GM12878 (cell line): Measurements from ENCODE around the gene AEBP1. TPM values are rescaled to one million over a fixed set of nuclear protein-coding genes. Genes with fewer than 3 reads are reported as not detected.

Experiments
- ATAC-seq: fragments of 200-7000 bp; cut with Tn5 transposase; 3 replicates; pipeline ENCODE4 v1.9.1; 2020; ENCODE audit warnings: mild to moderate bottlenecking, moderate library complexity
- BruUV-seq: library from RNA; stranded (reverse); fragments of 400-500 nt; replicated peaks from 2 replicates; lab custom pipeline; 2021; lab: Mats Ljungman, UMichigan
- CTCF ChIA-PET: fragments of 300-600 bp; sonication (Branson Sonifier 250); formaldehyde crosslinking; extraction: SDS; loops from one replicate; lab custom pipeline; 2021; ENCODE audit warnings: inconsistent platforms; lab: Yijun Ruan, JAX
- POLR2A ChIA-PET: fragments of 350-600 bp; formaldehyde crosslinking; extraction: SDS; loops from one replicate; lab custom pipeline; 2021; ENCODE audit warnings: inconsistent platforms; lab: Charles Lee
- RAD21 ChIA-PET: fragments of 300-600 bp; sonication (Branson Sonifier 250); formaldehyde crosslinking; loops from one replicate; lab custom pipeline; 2023; ENCODE audit warnings: antibody characterized with exemption; ENCODE audit not compliant: unreplicated experiment; lab: Charles Lee
- SMC1A ChIA-PET: fragments of 300-600 bp; sonication (Branson Sonifier 250); formaldehyde crosslinking; loops from one replicate; lab custom pipeline; 2023; ENCODE audit not compliant: unreplicated experiment, uncharacterized antibody; lab: Charles Lee
- DNase-seq: peaks from one replicate; pipeline ENCODE4 v3.0.0-alpha.2; 2011; ENCODE audit warnings: low read depth, low spot score
- FAIRE-seq: peaks from 3 replicates; lab custom pipeline; 2011; peaks lifted over from hg19 to GRCh38; lab: Jason Lieb, UNC
- H2AFZ ChIP-seq: 2 replicates; pipeline ENCODE4 v1.6.0; 2011; ENCODE audit warnings: low read depth, low read length, control low read depth; ENCODE audit not compliant: control insufficient read depth
- H3K27ac ChIP-seq: 2 replicates; pipeline ENCODE4 v1.5.1; 2011; ENCODE audit warnings: control low read depth; ENCODE audit not compliant: control insufficient read depth, insufficient read depth
- H3K27me3 ChIP-seq, 2 experiments: replicated peaks in 1 of 2; 2 replicates each; pipeline versions ENCODE4 v1.6.0 to v1.6.1; 2011; ENCODE audit warnings: low read length in 1 of 2; ENCODE audit not compliant: control insufficient read depth in 2 of 2, insufficient read depth in 2 of 2
- H3K36me3 ChIP-seq, 2 experiments: 2 replicates each; pipeline ENCODE4 v1.5.1; 2011; ENCODE audit warnings: low read length in 1 of 2; ENCODE audit not compliant: control insufficient read depth in 2 of 2, insufficient read depth in 2 of 2
- H3K4me1 ChIP-seq: 2 replicates; pipeline ENCODE4 v1.6.1; 2011; ENCODE audit warnings: mild to moderate bottlenecking, low read length, moderate library complexity, mixed read lengths; ENCODE audit not compliant: control insufficient read depth, insufficient read depth
- H3K4me2 ChIP-seq: 2 replicates; pipeline ENCODE4 v1.6.0; 2011; ENCODE audit warnings: control low read depth; ENCODE audit not compliant: control insufficient read depth, insufficient read depth
- H3K4me3 ChIP-seq: fragments of 200-600 bp; sonication (generic); 2 replicates; pipeline ENCODE4 v1.5.1; 2016
- H3K79me2 ChIP-seq: 2 replicates; pipeline ENCODE4 v1.6.0; 2011; ENCODE audit warnings: low read length; ENCODE audit not compliant: control insufficient read depth, insufficient read depth
- H3K9ac ChIP-seq: 2 replicates; pipeline ENCODE4 v1.8.0; 2011; ENCODE audit warnings: low read length, control low read depth, mixed read lengths; ENCODE audit not compliant: control insufficient read depth, insufficient read depth
- H3K9me3 ChIP-seq: replicated peaks from 3 replicates; pipeline ENCODE4 v1.5.1; 2011; ENCODE audit warnings: mild to moderate bottlenecking, low read length; ENCODE audit not compliant: control insufficient read depth, insufficient read depth
- H4K20me1 ChIP-seq: 2 replicates; pipeline ENCODE4 v1.6.0; 2011; ENCODE audit not compliant: control insufficient read depth, insufficient read depth
- ASH2L ChIP-seq: fragments of 300-600, 200-600 bp; sonication (generic); IDR thresholded peaks from 2 replicates; pipeline ENCODE4 v1.6.1; 2017; ENCODE audit warnings: low read depth, mild to moderate bottlenecking, borderline replicate concordance
- CBFB ChIP-seq: IDR thresholded peaks from 2 replicates; pipeline ENCODE4 v1.6.1; 2016; ENCODE audit warnings: antibody characterized with exemption, low read depth
- CHD1 ChIP-seq: IDR thresholded peaks from 2 replicates; pipeline ENCODE4 v1.6.1; 2012; ENCODE audit warnings: low read depth, low read length, improper control_type of control experiment
- EP300 ChIP-seq, 2 experiments: fragments of 150-350 bp in 1 of 2; IDR thresholded peaks; 2 replicates each; pipeline ENCODE4 v1.6.1; 2011 to 2012; ENCODE audit warnings: low read depth in 2 of 2, low read length in 2 of 2, borderline replicate concordance in 1 of 2, improper control_type of control experiment in 1 of 2, inconsistent platforms in 1 of 2; ENCODE audit not compliant: control insufficient read depth in 1 of 2
- EZH2 ChIP-seq: IDR thresholded peaks from 2 replicates; pipeline ENCODE4 v1.6.1; 2012; ENCODE audit warnings: low read depth, mild to moderate bottlenecking, control low read depth, inconsistent platforms, low read length, borderline replicate concordance; ENCODE audit not compliant: control insufficient read depth
- FOS ChIP-seq: IDR thresholded peaks from 3 replicates; pipeline ENCODE4 v1.6.1; 2011; ENCODE audit warnings: borderline replicate concordance; ENCODE audit not compliant: insufficient read length; ENCODE audit errors: extremely low read depth
- GATAD2B ChIP-seq: fragments of 450-650 bp; conservative IDR thresholded peaks from 2 replicates; pipeline ENCODE4 v1.6.1; 2017; ENCODE audit warnings: low read depth, mild to moderate bottlenecking, moderate library complexity
- IKZF2 ChIP-seq, 2 experiments: fragments of 450-650 bp; IDR thresholded peaks; 2 replicates each; pipeline ENCODE4 v1.6.1; 2017; ENCODE audit warnings: mild to moderate bottlenecking in 2 of 2, moderate library complexity in 2 of 2
- MXI1 ChIP-seq: fragments of 150-350 bp; IDR thresholded peaks from 2 replicates; pipeline ENCODE4 v1.6.1; 2011; ENCODE audit warnings: low read depth, mild to moderate bottlenecking, inconsistent platforms, low read length, improper control_type of control experiment
- SMARCA5 ChIP-seq: fragments of 450-650 bp; IDR thresholded peaks from 2 replicates; pipeline ENCODE4 v1.6.1; 2017; ENCODE audit warnings: mild to moderate bottlenecking
- SP1 ChIP-seq: IDR thresholded peaks from one replicate; pipeline ENCODE4 v1.6.1; 2011; ENCODE audit warnings: low read depth, low read length
- ZBTB33 ChIP-seq: fragments of 450-650 bp; IDR thresholded peaks from 2 replicates; pipeline ENCODE4 v1.6.1; 2017; ENCODE audit warnings: mild to moderate bottlenecking
- WGBS: methylation state at CpG from one replicate; pipeline ENCODE4 v1.1.6; 2016; ENCODE audit warnings: low lambda C conversion rate; ENCODE audit not compliant: insufficient replicate concordance, insufficient coverage; ENCODE audit errors: missing lambda C conversion rate; 5-methylcytosine and 5-hydroxymethylcytosine counted together
- in situ Hi-C: fragments of 300-500 bp; cut with MboI; formaldehyde crosslinking; loops from 9 replicates; pipeline ENCODE4 v1.14.3; 2018; ENCODE audit warnings: mixed read lengths
- intact Hi-C: fragments of 100-400 bp; cut with micrococcal nuclease; formaldehyde crosslinking; loops from one replicate; pipeline ENCODE4 v1.14.2; 2022; ENCODE audit not compliant: unreplicated experiment
- polyA plus RNA-seq, 11 experiments: library from polyadenylated mRNA; depleted of rRNA in 4 of 11; unstranded in 6 of 11; stranded (reverse) in 5 of 11; fragments of >200 nt; fragmentation: Nextera tagmentation in 4 of 11; fragmentation: Illumina TruSeq in 1 of 11; extraction: Ambion mirVana in 4 of 11; extraction: Trizol in 1 of 11; gene quantifications; 1 replicate in 1 of 11; 2 replicates in 10 of 11; pipeline versions ENCODE4 v1.2.1 to v1.2.3, GENCODE V29; 2011 to 2016; ENCODE audit warnings: inconsistent platforms in 2 of 11, missing spikeins in 2 of 11, low read depth in 1 of 11
- total RNA-seq, 4 experiments: library from RNA; depleted of rRNA in 3 of 4; stranded (reverse); fragments of >200 nt in 3 of 4; fragmentation: Illumina TruSeq in 1 of 4; extraction: Trizol in 1 of 4; gene quantifications; 2 replicates each; pipeline versions ENCODE4 v1.2.1 to v1.2.3, GENCODE V29; 2013 to 2021
- TF ChIP-seq, protein P1 (sequence below): fragments of 450-650 bp; IDR thresholded peaks from 2 replicates; pipeline ENCODE4 v1.6.1; 2017; ENCODE audit warnings: antibody characterized with exemption, mild to moderate bottlenecking, moderate library complexity
- TF ChIP-seq, protein P2 (sequence below): fragments of 450-650 bp; IDR thresholded peaks from 2 replicates; pipeline ENCODE4 v1.6.1; 2016; ENCODE audit warnings: mild to moderate bottlenecking, moderate library complexity, borderline replicate concordance

AEBP1 gene
- total and polyA plus RNA-seq, 10 of the 15 experiments (the other 5 are each of a cell fraction or from before 2014, with no cell fraction given): 0.06 to 0.23 (median 0.11) TPM; not detected in 5

DNA sequence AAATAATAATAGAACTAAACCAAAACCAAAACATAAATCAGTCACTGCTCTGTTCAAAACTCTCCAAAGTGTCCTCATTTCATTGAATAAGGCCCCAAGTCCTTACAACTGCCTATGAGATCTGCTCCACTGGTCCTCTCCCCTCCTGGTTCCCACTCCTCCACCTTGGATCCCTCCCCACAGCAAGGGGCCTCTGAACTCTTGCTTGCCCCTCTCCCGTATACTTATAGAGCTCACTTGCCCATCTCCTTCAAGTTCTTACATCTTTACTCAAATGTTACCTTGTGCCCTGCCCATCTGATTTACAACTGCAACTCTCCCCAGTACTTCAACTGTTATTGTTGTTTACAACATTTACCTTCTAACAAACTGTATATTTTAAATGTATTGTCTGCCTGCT, 18.4 kb downstream of the AEBP1 start:
- H3K4me1 ChIP-seq: peaks cover 6% of the 10 kb centered on the region
- ChIA-PET CTCF (interaction anchor here (0.8 to 1.2 kb wide), 2 partner anchors 17 to 23 kb away, joined by 3 to 4 read pairs; no protein-coding TSS in a partner anchor), POLR2A (interaction anchor here (0.8 to 1.5 kb wide), 3 partner anchors 9 to 79 kb away, joined by 3 to 5 read pairs (median 3); partner anchors contain the start of gene YKT6), RAD21 (interaction anchor here (0.6 to 1.1 kb wide), 3 partner anchors 75 to 540 kb away, joined by 3 to 4 read pairs (median 3); partner anchors contain the start of gene STK17A), SMC1A (interaction anchor here (1.3 to 2.4 kb wide), 4 partner anchors 24 to 75 kb away, joined by 3 to 10 read pairs (median 5); no protein-coding TSS in a partner anchor)
- no peaks in the 10 kb centered on the region for H4K20me1 ChIP-seq
- no TSS peak for BruUV-seq
- TF ChIP-seq SMARCA5 (no peak), GATAD2B (no peak), IKZF2 (IDR thresholded peaks at IDR 0.05) (no peak), ZBTB33 (no peak), ASH2L (no peak), MXI1 (no peak), SP1 (no peak), EP300 (IDR thresholded peaks at IDR 0.05; ENCODE audit: borderline replicate concordance in 1 of 2, control insufficient read depth in 1 of 2, low read depth in 2 of 2, low read length in 2 of 2) (no peak), CBFB (no peak), EZH2 (no peak), FOS (no peak), CHD1 (no peak)
- TF ChIP-seq, protein P1, sequence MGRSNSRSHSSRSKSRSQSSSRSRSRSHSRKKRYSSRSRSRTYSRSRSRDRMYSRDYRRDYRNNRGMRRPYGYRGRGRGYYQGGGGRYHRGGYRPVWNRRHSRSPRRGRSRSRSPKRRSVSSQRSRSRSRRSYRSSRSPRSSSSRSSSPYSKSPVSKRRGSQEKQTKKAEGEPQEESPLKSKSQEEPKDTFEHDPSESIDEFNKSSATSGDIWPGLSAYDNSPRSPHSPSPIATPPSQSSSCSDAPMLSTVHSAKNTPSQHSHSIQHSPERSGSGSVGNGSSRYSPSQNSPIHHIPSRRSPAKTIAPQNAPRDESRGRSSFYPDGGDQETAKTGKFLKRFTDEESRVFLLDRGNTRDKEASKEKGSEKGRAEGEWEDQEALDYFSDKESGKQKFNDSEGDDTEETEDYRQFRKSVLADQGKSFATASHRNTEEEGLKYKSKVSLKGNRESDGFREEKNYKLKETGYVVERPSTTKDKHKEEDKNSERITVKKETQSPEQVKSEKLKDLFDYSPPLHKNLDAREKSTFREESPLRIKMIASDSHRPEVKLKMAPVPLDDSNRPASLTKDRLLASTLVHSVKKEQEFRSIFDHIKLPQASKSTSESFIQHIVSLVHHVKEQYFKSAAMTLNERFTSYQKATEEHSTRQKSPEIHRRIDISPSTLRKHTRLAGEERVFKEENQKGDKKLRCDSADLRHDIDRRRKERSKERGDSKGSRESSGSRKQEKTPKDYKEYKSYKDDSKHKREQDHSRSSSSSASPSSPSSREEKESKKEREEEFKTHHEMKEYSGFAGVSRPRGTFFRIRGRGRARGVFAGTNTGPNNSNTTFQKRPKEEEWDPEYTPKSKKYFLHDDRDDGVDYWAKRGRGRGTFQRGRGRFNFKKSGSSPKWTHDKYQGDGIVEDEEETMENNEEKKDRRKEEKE: no peak
- TF ChIP-seq, protein P2, sequence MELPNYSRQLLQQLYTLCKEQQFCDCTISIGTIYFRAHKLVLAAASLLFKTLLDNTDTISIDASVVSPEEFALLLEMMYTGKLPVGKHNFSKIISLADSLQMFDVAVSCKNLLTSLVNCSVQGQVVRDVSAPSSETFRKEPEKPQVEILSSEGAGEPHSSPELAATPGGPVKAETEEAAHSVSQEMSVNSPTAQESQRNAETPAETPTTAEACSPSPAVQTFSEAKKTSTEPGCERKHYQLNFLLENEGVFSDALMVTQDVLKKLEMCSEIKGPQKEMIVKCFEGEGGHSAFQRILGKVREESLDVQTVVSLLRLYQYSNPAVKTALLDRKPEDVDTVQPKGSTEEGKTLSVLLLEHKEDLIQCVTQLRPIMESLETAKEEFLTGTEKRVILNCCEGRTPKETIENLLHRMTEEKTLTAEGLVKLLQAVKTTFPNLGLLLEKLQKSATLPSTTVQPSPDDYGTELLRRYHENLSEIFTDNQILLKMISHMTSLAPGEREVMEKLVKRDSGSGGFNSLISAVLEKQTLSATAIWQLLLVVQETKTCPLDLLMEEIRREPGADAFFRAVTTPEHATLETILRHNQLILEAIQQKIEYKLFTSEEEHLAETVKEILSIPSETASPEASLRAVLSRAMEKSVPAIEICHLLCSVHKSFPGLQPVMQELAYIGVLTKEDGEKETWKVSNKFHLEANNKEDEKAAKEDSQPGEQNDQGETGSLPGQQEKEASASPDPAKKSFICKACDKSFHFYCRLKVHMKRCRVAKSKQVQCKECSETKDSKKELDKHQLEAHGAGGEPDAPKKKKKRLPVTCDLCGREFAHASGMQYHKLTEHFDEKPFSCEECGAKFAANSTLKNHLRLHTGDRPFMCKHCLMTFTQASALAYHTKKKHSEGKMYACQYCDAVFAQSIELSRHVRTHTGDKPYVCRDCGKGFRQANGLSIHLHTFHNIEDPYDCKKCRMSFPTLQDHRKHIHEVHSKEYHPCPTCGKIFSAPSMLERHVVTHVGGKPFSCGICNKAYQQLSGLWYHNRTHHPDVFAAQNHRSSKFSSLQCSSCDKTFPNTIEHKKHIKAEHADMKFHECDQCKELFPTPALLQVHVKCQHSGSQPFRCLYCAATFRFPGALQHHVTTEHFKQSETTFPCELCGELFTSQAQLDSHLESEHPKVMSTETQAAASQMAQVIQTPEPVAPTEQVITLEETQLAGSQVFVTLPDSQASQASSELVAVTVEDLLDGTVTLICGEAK: no peak
- intact Hi-C loops (loop anchor here (2.0 kb wide), 1 partner anchor 40 kb away; the partner anchor contains the start of gene POLM), in situ Hi-C loops (no loop called here)
- H3K79me2 ChIP-seq: peaks cover 16% of the 10 kb centered on the region
- peak overlapping the region; percentile 83 for H3K4me2 ChIP-seq
- H3K9ac ChIP-seq: peak overlapping the region; percentile 84
- FAIRE-seq (no peak), DNase-seq (no peak), ATAC-seq (no peak)
- peaks cover 2 to 3% of the 10 kb centered on the region in 2 experiments; a peak in 2 of 4 replicates for H3K36me3 ChIP-seq
- H2AFZ ChIP-seq: no peak overlapping the region
- peak overlapping the region; percentile 89 for H3K4me3 ChIP-seq
- H3K9me3 ChIP-seq: no peaks in the 10 kb centered on the region
- H3K27me3 ChIP-seq: no peaks in the 10 kb centered on the region
- H3K27ac ChIP-seq: peak overlapping the region; percentile 76
- WGBS: 8% methylated on average over 1 of the region's 1 CpG
